GM12878 (cell line): ENCODE measurements around the gene PNPLA5. TPM values are rescaled to one million over a fixed set of nuclear protein-coding genes. Genes with fewer than 3 reads are reported as not detected.

ENCODE experiments used
- ATAC-seq: fragments of 200-7000 bp; cut with Tn5 transposase; 3 replicates; pipeline ENCODE4 v1.9.1; 2020; ENCODE audit warnings: mild to moderate bottlenecking, moderate library complexity
- BruUV-seq: library from RNA; stranded (reverse); fragments of 400-500 nt; replicated peaks from 2 replicates; lab custom pipeline; 2021; lab: Mats Ljungman, UMichigan
- CTCF ChIA-PET: fragments of 300-600 bp; sonication (Branson Sonifier 250); formaldehyde crosslinking; extraction: SDS; loops from one replicate; lab custom pipeline; 2021; ENCODE audit warnings: inconsistent platforms; lab: Yijun Ruan, JAX
- POLR2A ChIA-PET: fragments of 350-600 bp; formaldehyde crosslinking; extraction: SDS; loops from one replicate; lab custom pipeline; 2021; ENCODE audit warnings: inconsistent platforms; lab: Charles Lee
- RAD21 ChIA-PET: fragments of 300-600 bp; sonication (Branson Sonifier 250); formaldehyde crosslinking; loops from one replicate; lab custom pipeline; 2023; ENCODE audit warnings: antibody characterized with exemption; ENCODE audit not compliant: unreplicated experiment; lab: Charles Lee
- SMC1A ChIA-PET: fragments of 300-600 bp; sonication (Branson Sonifier 250); formaldehyde crosslinking; loops from one replicate; lab custom pipeline; 2023; ENCODE audit not compliant: unreplicated experiment, uncharacterized antibody; lab: Charles Lee
- DNase-seq: peaks from one replicate; pipeline ENCODE4 v3.0.0-alpha.2; 2011; ENCODE audit warnings: low read depth, low spot score
- FAIRE-seq: peaks from 3 replicates; lab custom pipeline; 2011; peaks lifted over from hg19 to GRCh38; lab: Jason Lieb, UNC
- H2AFZ ChIP-seq: 2 replicates; pipeline ENCODE4 v1.6.0; 2011; ENCODE audit warnings: low read depth, low read length, control low read depth; ENCODE audit not compliant: control insufficient read depth
- H3K27ac ChIP-seq: 2 replicates; pipeline ENCODE4 v1.5.1; 2011; ENCODE audit warnings: control low read depth; ENCODE audit not compliant: control insufficient read depth, insufficient read depth
- H3K27me3 ChIP-seq, 2 experiments: replicated peaks in 1 of 2; 2 replicates each; pipeline versions ENCODE4 v1.6.0 to v1.6.1; 2011; ENCODE audit warnings: low read length in 1 of 2; ENCODE audit not compliant: control insufficient read depth in 2 of 2, insufficient read depth in 2 of 2
- H3K36me3 ChIP-seq, 2 experiments: 2 replicates each; pipeline ENCODE4 v1.5.1; 2011; ENCODE audit warnings: low read length in 1 of 2; ENCODE audit not compliant: control insufficient read depth in 2 of 2, insufficient read depth in 2 of 2
- H3K4me1 ChIP-seq: 2 replicates; pipeline ENCODE4 v1.6.1; 2011; ENCODE audit warnings: mild to moderate bottlenecking, low read length, moderate library complexity, mixed read lengths; ENCODE audit not compliant: control insufficient read depth, insufficient read depth
- H3K4me2 ChIP-seq: 2 replicates; pipeline ENCODE4 v1.6.0; 2011; ENCODE audit warnings: control low read depth; ENCODE audit not compliant: control insufficient read depth, insufficient read depth
- H3K4me3 ChIP-seq: fragments of 200-600 bp; sonication (generic); 2 replicates; pipeline ENCODE4 v1.5.1; 2016
- H3K79me2 ChIP-seq: 2 replicates; pipeline ENCODE4 v1.6.0; 2011; ENCODE audit warnings: low read length; ENCODE audit not compliant: control insufficient read depth, insufficient read depth
- H3K9ac ChIP-seq: 2 replicates; pipeline ENCODE4 v1.8.0; 2011; ENCODE audit warnings: low read length, control low read depth, mixed read lengths; ENCODE audit not compliant: control insufficient read depth, insufficient read depth
- H3K9me3 ChIP-seq: replicated peaks from 3 replicates; pipeline ENCODE4 v1.5.1; 2011; ENCODE audit warnings: mild to moderate bottlenecking, low read length; ENCODE audit not compliant: control insufficient read depth, insufficient read depth
- H4K20me1 ChIP-seq: 2 replicates; pipeline ENCODE4 v1.6.0; 2011; ENCODE audit not compliant: control insufficient read depth, insufficient read depth
- ATF7 ChIP-seq: fragments of 450-650 bp; IDR thresholded peaks from 2 replicates; pipeline ENCODE4 v1.6.1; 2016; ENCODE audit warnings: low read depth, mild to moderate bottlenecking
- BCL11A ChIP-seq: IDR thresholded peaks from 2 replicates; pipeline ENCODE4 v1.6.1; 2011; ENCODE audit warnings: low read depth, low read length
- BMI1 ChIP-seq: fragments of 450-650 bp; IDR thresholded peaks from 2 replicates; pipeline ENCODE4 v1.6.1; 2016; ENCODE audit warnings: mild to moderate bottlenecking, moderate library complexity, borderline replicate concordance
- CEBPZ ChIP-seq: fragments of 150-350 bp; IDR thresholded peaks from 2 replicates; pipeline ENCODE4 v1.6.1; 2016; ENCODE audit warnings: low read depth, low read length
- EGR1 ChIP-seq, 2 experiments: IDR thresholded peaks; 1 replicate in 1 of 2; 2 replicates in 1 of 2; pipeline ENCODE4 v1.6.1; 2011 to 2012; ENCODE audit warnings: low read depth in 2 of 2, low read length in 2 of 2, borderline replicate concordance in 1 of 2, mild to moderate bottlenecking in 1 of 2, moderate library complexity in 1 of 2
- FOXK2 ChIP-seq: fragments of 450-650 bp; IDR thresholded peaks from 2 replicates; pipeline ENCODE4 v1.6.1; 2017; ENCODE audit warnings: mild to moderate bottlenecking, moderate library complexity
- IRF4 ChIP-seq: IDR thresholded peaks from 2 replicates; pipeline ENCODE4 v1.6.1; 2011; ENCODE audit warnings: low read depth, low read length
- NFIC ChIP-seq: IDR thresholded peaks from 2 replicates; pipeline ENCODE4 v1.6.1; 2012; ENCODE audit warnings: low read depth, mild to moderate bottlenecking, inconsistent platforms, low read length, moderate library complexity
- NRF1 ChIP-seq: conservative IDR thresholded peaks from 2 replicates; pipeline ENCODE4 v1.6.1; 2011; ENCODE audit warnings: mild to moderate bottlenecking, low read depth, low read length, improper control_type of control experiment
- SIX5 ChIP-seq: IDR thresholded peaks from 2 replicates; pipeline ENCODE4 v1.6.1; 2011; ENCODE audit warnings: mild to moderate bottlenecking, low read depth, low read length, moderate library complexity; ENCODE audit not compliant: severe bottlenecking
- SUZ12 ChIP-seq: fragments of 200-600 bp; sonication (generic); IDR thresholded peaks from one replicate; pipeline ENCODE4 v1.6.1; 2018; ENCODE audit warnings: antibody characterized with exemption, mild to moderate bottlenecking; ENCODE audit not compliant: unreplicated experiment
- TAF1 ChIP-seq: IDR thresholded peaks from 2 replicates; pipeline ENCODE4 v1.6.1; 2011; ENCODE audit warnings: mild to moderate bottlenecking, low read depth, low read length, borderline replicate concordance
- TCF12 ChIP-seq: IDR thresholded peaks from 2 replicates; pipeline ENCODE4 v1.6.1; 2011; ENCODE audit warnings: low read depth, mild to moderate bottlenecking, low read length
- USF2 ChIP-seq: IDR thresholded peaks from 2 replicates; pipeline ENCODE4 v1.6.1; 2011; ENCODE audit warnings: low read depth, low read length, improper control_type of control experiment, borderline replicate concordance
- WGBS: methylation state at CpG from one replicate; pipeline ENCODE4 v1.1.6; 2016; ENCODE audit warnings: low lambda C conversion rate; ENCODE audit not compliant: insufficient replicate concordance, insufficient coverage; ENCODE audit errors: missing lambda C conversion rate; 5-methylcytosine and 5-hydroxymethylcytosine counted together
- in situ Hi-C: fragments of 300-500 bp; cut with MboI; formaldehyde crosslinking; loops from 9 replicates; pipeline ENCODE4 v1.14.3; 2018; ENCODE audit warnings: mixed read lengths
- intact Hi-C: fragments of 100-400 bp; cut with micrococcal nuclease; formaldehyde crosslinking; loops from one replicate; pipeline ENCODE4 v1.14.2; 2022; ENCODE audit not compliant: unreplicated experiment
- polyA plus RNA-seq, 11 experiments: library from polyadenylated mRNA; depleted of rRNA in 4 of 11; unstranded in 6 of 11; stranded (reverse) in 5 of 11; fragments of >200 nt; fragmentation: Nextera tagmentation in 4 of 11; fragmentation: Illumina TruSeq in 1 of 11; extraction: Ambion mirVana in 4 of 11; extraction: Trizol in 1 of 11; gene quantifications; 1 replicate in 1 of 11; 2 replicates in 10 of 11; pipeline versions ENCODE4 v1.2.1 to v1.2.3, GENCODE V29; 2011 to 2016; ENCODE audit warnings: inconsistent platforms in 2 of 11, missing spikeins in 2 of 11, low read depth in 1 of 11
- total RNA-seq, 4 experiments: library from RNA; depleted of rRNA in 3 of 4; stranded (reverse); fragments of >200 nt in 3 of 4; fragmentation: Illumina TruSeq in 1 of 4; extraction: Trizol in 1 of 4; gene quantifications; 2 replicates each; pipeline versions ENCODE4 v1.2.1 to v1.2.3, GENCODE V29; 2013 to 2021

The PNPLA5 gene
- total and polyA plus RNA-seq, 10 of the 15 experiments (the other 5 are each of a cell fraction or from before 2014, with no cell fraction given) = not detected

GRCh38 chr22:43919106-43919973 lies 27.5 kb upstream of the PNPLA5 start:
- no peak overlapping the region for H3K9ac ChIP-seq
- H3K4me3 ChIP-seq = no peak overlapping the region
- no peaks in the 10 kb centered on the region for H3K9me3 ChIP-seq
- ATAC-seq (no peak), DNase-seq (no peak), FAIRE-seq (no peak)
- RAD21 ChIA-PET = no interaction called here
- 36% methylated on average over 16 of the region's 16 CpGs for WGBS
- no peak overlapping the region for H2AFZ ChIP-seq
- no peaks in the 10 kb centered on the region for H4K20me1 ChIP-seq
- in situ Hi-C loops = no loop called here
- no peaks in the 10 kb centered on the region for H3K36me3 ChIP-seq
- no peak overlapping the region for H3K4me2 ChIP-seq
- TF ChIP-seq IRF4 = no peak
- no peak for TF ChIP-seq EGR1 (IDR thresholded peaks at IDR 0.05; ENCODE audit: borderline replicate concordance in 1 of 2, low read depth in 2 of 2, low read length in 2 of 2)
- no peak for TF ChIP-seq ATF7
- no peak for TF ChIP-seq NFIC
- no peaks in the 10 kb centered on the region for H3K4me1 ChIP-seq
- BruUV-seq = no TSS peak
- intact Hi-C loops = no loop called here
- SMC1A ChIA-PET = no interaction called here
- POLR2A ChIA-PET = no interaction called here
- H3K79me2 ChIP-seq = no peaks in the 10 kb centered on the region
- CTCF ChIA-PET = no interaction called here
- no peak overlapping the region for H3K27ac ChIP-seq
- H3K27me3 ChIP-seq = peaks cover 0 to 2% of the 10 kb centered on the region in 2 experiments; a peak in 2 of 4 replicates

- Histone ChIP-seq H3K36me3 (no peaks in the 10 kb centered on the region), H2AFZ (no peak overlapping the region), H3K27ac (no peak overlapping the region), H3K4me1 (no peaks in the 10 kb centered on the region), H3K79me2 (no peaks in the 10 kb centered on the region), H4K20me1 (no peaks in the 10 kb centered on the region), H3K9me3 (no peaks in the 10 kb centered on the region), H3K4me2 (no peak overlapping the region), H3K27me3 (no peaks in the 10 kb centered on the region; a peak in 1 of 4 replicates), H3K9ac (no peak overlapping the region), H3K4me3 (no peak overlapping the region)
- no TSS peak for BruUV-seq
- in situ Hi-C loops (no loop called here), intact Hi-C loops (no loop called here)
- ChIA-PET POLR2A (no interaction called here), RAD21 (no interaction called here), SMC1A (no interaction called here), CTCF (no interaction called here)
- DNase-seq (no peak), ATAC-seq (no peak), FAIRE-seq (no peak)
- 23% methylated on average over 3 of the region's 6 CpGs for WGBS
- TF ChIP-seq CEBPZ (no peak), SIX5 (no peak), SUZ12 (no peak), NRF1 (no peak), USF2 (no peak), TCF12 (no peak), BCL11A (no peak), TAF1 (no peak), FOXK2 (no peak), BMI1 (no peak)
Measured at GRCh38 chr22:43917521-43917920, 25.7 kb upstream of the PNPLA5 start.
